Measurements from ENCODE around the gene ALOX12.
"Not testable (repeated sequence)": the region's sequence is repeated elsewhere in the genome, so short reads cannot be mapped to it uniquely, and the experiment has no call there.

Gene ALOX12

GRCh38 chr17:7046725-7047397 lies 51.0 kb downstream of the ALOX12 start:
- not testable (repeated sequence) for DNase-seq

- no peak for DNase-seq
Observed at GRCh38 chr17:7047566-7047965, 51.7 kb downstream of the ALOX12 start.

- no peak for DNase-seq
Observed at GRCh38 chr17:7048968-7049367, 53.1 kb downstream of the ALOX12 start.

GRCh38 chr17:7050583-7050982 lies 54.7 kb downstream of the ALOX12 start:
- DNase-seq, result not testable (repeated sequence)

GRCh38 chr17:7056386-7056785 lies 60.5 kb downstream of the ALOX12 start:
- DNase-seq, result no peak

- DNase-seq, result no peak
Observed at GRCh38 chr17:7058831-7059447, 63.1 kb downstream of the ALOX12 start.

All from cerebellar nuclear complex (tissue), 1 donor.